GM23338 (cell line): Measurements from ENCODE around the gene DNAI1. TPM values are rescaled to one million over a fixed set of nuclear protein-coding genes. Genes with fewer than 3 reads are reported as not detected.

ENCODE experiments used
- ATAC-seq: fragments of 200-7000 bp; cut with Tn5 transposase; 3 replicates; pipeline ENCODE4 v1.9.1; 2020
- DNase-seq: peaks from one replicate; pipeline ENCODE4 v3.0.0-alpha.2; 2015; ENCODE audit warnings: low spot score
- H2AFZ ChIP-seq: fragments of 200-600 bp; sonication (generic); 2 replicates; pipeline ENCODE4 v1.8.0; 2016; ENCODE audit warnings: antibody characterized with exemption, mild to moderate bottlenecking, moderate library complexity
- H3F3A ChIP-seq: fragments of 200-600 bp; sonication (generic); replicated peaks from 2 replicates; pipeline ENCODE4 v1.8.0; 2017; ENCODE audit warnings: antibody characterized with exemption, mixed run types, low read depth
- H3K27ac ChIP-seq: fragments of 200-600 bp; sonication (generic); 2 replicates; pipeline ENCODE4 v1.6.1; 2016; ENCODE audit warnings: low read depth
- H3K27me3 ChIP-seq: fragments of 200-600 bp; sonication (generic); 2 replicates; pipeline ENCODE4 v1.8.0; 2016; ENCODE audit warnings: mild to moderate bottlenecking, mixed run types, moderate library complexity; ENCODE audit not compliant: insufficient read depth
- H3K36me3 ChIP-seq: fragments of 200-600 bp; sonication (generic); 2 replicates; pipeline ENCODE4 v1.8.0; 2016; ENCODE audit warnings: mild to moderate bottlenecking; ENCODE audit not compliant: insufficient read depth
- H3K4me1 ChIP-seq: fragments of 200-600 bp; sonication (generic); 2 replicates; pipeline ENCODE4 v1.8.0; 2016; ENCODE audit warnings: mild to moderate bottlenecking, moderate library complexity; ENCODE audit not compliant: insufficient read depth
- H3K4me2 ChIP-seq: fragments of 200-600 bp; sonication (generic); 2 replicates; pipeline ENCODE4 v1.7.1; 2017; ENCODE audit warnings: mixed run types
- H3K4me3 ChIP-seq: fragments of 200-600 bp; sonication (generic); 2 replicates; pipeline ENCODE4 v1.6.1; 2016; ENCODE audit warnings: mixed run types
- H3K79me2 ChIP-seq: fragments of 200-600 bp; sonication (generic); replicated peaks from 2 replicates; pipeline ENCODE4 v1.8.0; 2017; ENCODE audit warnings: mild to moderate bottlenecking; ENCODE audit not compliant: insufficient read depth
- H3K9me2 ChIP-seq: fragments of 200-600 bp; sonication (generic); 2 replicates; pipeline ENCODE4 v1.8.0; 2017; ENCODE audit not compliant: insufficient read depth
- H4K20me1 ChIP-seq: fragments of 200-600 bp; sonication (generic); replicated peaks from 2 replicates; pipeline ENCODE4 v1.8.0; 2017; ENCODE audit warnings: mild to moderate bottlenecking; ENCODE audit not compliant: insufficient read depth
- H3K27ac Mint-ChIP-seq: 2 replicates; pipeline ENCODE4 v1.8.0; 2020; ENCODE audit warnings: inconsistent platforms, mild to moderate bottlenecking, moderate library complexity, mixed read lengths
- H3K27me3 Mint-ChIP-seq: 3 replicates; pipeline ENCODE4 v1.8.0; 2022; ENCODE audit warnings: low read depth, mild to moderate bottlenecking, moderate library complexity, mixed read lengths, inconsistent platforms; ENCODE audit not compliant: insufficient read depth, poor library complexity
- H3K36me3 Mint-ChIP-seq: 3 replicates; pipeline ENCODE4 v1.8.0; 2021; ENCODE audit warnings: low read depth, mild to moderate bottlenecking, inconsistent platforms, moderate library complexity, mixed read lengths
- H3K4me1 Mint-ChIP-seq: 3 replicates; pipeline ENCODE4 v1.8.0; 2020; ENCODE audit warnings: mild to moderate bottlenecking, inconsistent platforms, mixed read lengths
- H3K4me3 Mint-ChIP-seq: 3 replicates; pipeline ENCODE4 v1.8.0; 2021; ENCODE audit warnings: moderate library complexity, mild to moderate bottlenecking, inconsistent platforms, mixed read lengths
- H3K9me3 Mint-ChIP-seq: 3 replicates; pipeline ENCODE4 v1.8.0; 2020; ENCODE audit warnings: moderate library complexity, mild to moderate bottlenecking, inconsistent platforms, mixed read lengths
- CREB1 ChIP-seq: fragments of 250-450 bp; sonication (Bioruptor Pico); IDR thresholded peaks from 2 replicates; pipeline ENCODE4 v1.5.0; 2020; ENCODE audit warnings: low read depth, mild to moderate bottlenecking, moderate library complexity
- EZH2 ChIP-seq: fragments of 200-600 bp; sonication (generic); IDR thresholded peaks from one replicate; pipeline ENCODE4 v1.8.0; 2017; ENCODE audit warnings: antibody characterized with exemption, mild to moderate bottlenecking, low read depth; ENCODE audit not compliant: unreplicated experiment
- EZH2phosphoT487 ChIP-seq: fragments of 200-600 bp; sonication (generic); IDR thresholded peaks from one replicate; pipeline ENCODE4 v1.8.1; 2018; ENCODE audit warnings: antibody characterized with exemption; ENCODE audit not compliant: unreplicated experiment
- JUNB ChIP-seq: IDR thresholded peaks from one replicate; pipeline ENCODE4 v1.6.1; 2016; ENCODE audit warnings: antibody characterized with exemption; ENCODE audit not compliant: unreplicated experiment
- NANOG ChIP-seq: IDR thresholded peaks from 2 replicates; pipeline ENCODE4 v1.6.1; 2016; ENCODE audit warnings: antibody characterized with exemption, borderline replicate concordance
- POLR2AphosphoS5 ChIP-seq: IDR thresholded peaks from 2 replicates; pipeline ENCODE4 v1.6.1; 2016; ENCODE audit warnings: antibody characterized with exemption, low read depth
- STAT1 ChIP-seq: IDR thresholded peaks from one replicate; pipeline ENCODE4 v1.6.1; 2016; ENCODE audit warnings: antibody characterized with exemption; ENCODE audit not compliant: unreplicated experiment
- ZNF114 ChIP-seq: fragments of 250-450 bp; sonication (Bioruptor Pico); IDR thresholded peaks from 2 replicates; pipeline ENCODE4 v1.5.0; 2020; ENCODE audit warnings: mild to moderate bottlenecking, moderate library complexity
- ZNF331 ChIP-seq: fragments of 250-450 bp; sonication (Bioruptor Pico); IDR thresholded peaks from 2 replicates; pipeline ENCODE4 v1.5.0; 2020; ENCODE audit warnings: low read depth, mild to moderate bottlenecking, moderate library complexity
- polyA plus RNA-seq: library from polyadenylated mRNA; unstranded; fragments of >200 nt; fragmentation: Nextera tagmentation; extraction: Ambion mirVana; gene quantifications from 2 replicates; pipeline ENCODE4 v1.2.1, GENCODE V29; 2016
- total RNA-seq: library from RNA; depleted of rRNA; stranded (reverse); fragments of >200 nt; shearing (Covaris generic); gene quantifications from 2 replicates; pipeline ENCODE4 v1.2.3, GENCODE V29; 2014
- TF ChIP-seq, protein P1 (sequence below): fragments of 250-450 bp; sonication (Bioruptor Pico); IDR thresholded peaks from 2 replicates; pipeline ENCODE4 v1.5.0; 2020; ENCODE audit warnings: mild to moderate bottlenecking, moderate library complexity
- TF ChIP-seq, protein P2 (sequence below), 2 experiments: fragments of 200-600 bp in 1 of 2; sonication (generic) in 1 of 2; conservative IDR thresholded peaks; 2 replicates each; pipeline versions ENCODE4 v1.5.1 to v1.6.1; 2016 to 2017; ENCODE audit warnings: antibody characterized with exemption in 2 of 2, low read depth in 2 of 2, mild to moderate bottlenecking in 2 of 2, moderate library complexity in 1 of 2
- TF ChIP-seq, protein P3 (sequence below): IDR thresholded peaks from one replicate; pipeline ENCODE4 v1.6.1; 2018; ENCODE audit warnings: antibody characterized with exemption; ENCODE audit not compliant: unreplicated experiment
- TF ChIP-seq, protein P4 (sequence below): IDR thresholded peaks from 2 replicates; pipeline ENCODE4 v1.6.1; 2016; ENCODE audit warnings: antibody characterized with exemption

Gene DNAI1
- total and polyA plus RNA-seq, 2 experiments from 2014 or later, result 1.0 to 1.1 TPM

DNA sequence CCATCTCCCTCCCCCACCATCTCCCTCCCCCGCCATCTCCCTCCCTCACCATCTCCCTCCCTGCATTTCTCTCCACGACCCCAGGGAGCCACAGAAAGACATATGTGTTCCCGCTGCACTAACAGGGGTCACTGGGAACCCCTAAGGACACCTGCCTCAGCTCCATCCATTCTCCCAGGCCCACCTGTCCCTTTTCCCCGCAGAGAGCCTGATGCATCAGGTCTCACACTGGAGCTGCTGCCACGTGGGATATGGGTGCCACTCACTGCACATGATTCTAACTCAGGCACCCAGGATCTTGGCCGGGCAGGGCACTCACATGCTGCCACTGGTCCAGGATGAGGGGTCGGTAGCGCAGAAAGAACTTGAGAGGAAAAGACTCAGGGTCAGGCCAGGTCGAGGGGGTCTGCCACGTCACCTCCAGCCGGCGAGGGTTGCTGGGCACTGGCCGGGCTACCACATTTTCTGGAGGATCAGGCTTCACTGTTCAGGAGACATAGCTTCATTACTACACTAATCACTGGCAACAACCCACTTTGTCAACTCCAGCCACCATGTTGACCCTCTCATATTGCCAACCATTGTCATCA is 97.4 kb downstream of the DNAI1 start (continued):
- no peak for TF ChIP-seq ZNF331 (CRISPR knock-in tag)

DNA sequence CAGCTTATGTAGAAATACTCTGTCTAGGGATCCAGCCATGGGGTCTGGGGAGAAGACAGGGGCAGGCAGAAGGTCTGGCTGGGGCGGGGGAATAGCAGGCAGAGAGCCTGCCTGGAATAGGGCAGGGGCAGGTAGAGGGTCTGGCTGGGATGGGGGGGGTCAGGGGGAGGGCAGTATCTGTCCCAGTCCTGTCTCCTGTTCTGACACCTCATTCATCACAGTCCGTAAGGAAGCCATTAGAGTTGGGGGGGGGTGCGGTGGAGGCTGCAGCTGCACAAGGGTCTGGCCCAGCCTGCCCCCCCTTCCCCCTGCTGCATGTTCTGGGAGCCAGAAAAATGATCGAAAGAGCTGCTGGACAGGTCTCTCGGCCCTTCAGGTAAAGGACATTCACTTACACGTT is 98.3 kb downstream of the DNAI1 start:
- Histone ChIP-seq H3K4me1 (peaks cover 29% of the 10 kb centered on the region), H3K9me2 (no peaks in the 10 kb centered on the region), H3K79me2 (no peaks in the 10 kb centered on the region), H3K36me3 (no peaks in the 10 kb centered on the region), H3K4me3 (no peak overlapping the region), H2AFZ (no peak overlapping the region), H3K4me2 (no peak overlapping the region), H3F3A (no peaks in the 10 kb centered on the region), H3K27ac (no peak overlapping the region), H4K20me1 (no peaks in the 10 kb centered on the region), H3K27me3 (no peaks in the 10 kb centered on the region)
- H3K4me3 Mint-ChIP-seq, result no peak overlapping the region
- H3K27me3 Mint-ChIP-seq, result peaks cover 21% of the 10 kb centered on the region
- no peaks in the 10 kb centered on the region for H3K9me3 Mint-ChIP-seq
- DNase-seq (no peak), ATAC-seq (no peak)
- peaks cover 42% of the 10 kb centered on the region for H3K4me1 Mint-ChIP-seq
- no peak overlapping the region for H3K27ac Mint-ChIP-seq
- H3K36me3 Mint-ChIP-seq, result no peaks in the 10 kb centered on the region
- no peak for TF ChIP-seq CREB1
- no peak for TF ChIP-seq ZNF331 (CRISPR knock-in tag)
- no peak for TF ChIP-seq NANOG
- TF ChIP-seq POLR2AphosphoS5, result no peak
- TF ChIP-seq, protein P1, sequence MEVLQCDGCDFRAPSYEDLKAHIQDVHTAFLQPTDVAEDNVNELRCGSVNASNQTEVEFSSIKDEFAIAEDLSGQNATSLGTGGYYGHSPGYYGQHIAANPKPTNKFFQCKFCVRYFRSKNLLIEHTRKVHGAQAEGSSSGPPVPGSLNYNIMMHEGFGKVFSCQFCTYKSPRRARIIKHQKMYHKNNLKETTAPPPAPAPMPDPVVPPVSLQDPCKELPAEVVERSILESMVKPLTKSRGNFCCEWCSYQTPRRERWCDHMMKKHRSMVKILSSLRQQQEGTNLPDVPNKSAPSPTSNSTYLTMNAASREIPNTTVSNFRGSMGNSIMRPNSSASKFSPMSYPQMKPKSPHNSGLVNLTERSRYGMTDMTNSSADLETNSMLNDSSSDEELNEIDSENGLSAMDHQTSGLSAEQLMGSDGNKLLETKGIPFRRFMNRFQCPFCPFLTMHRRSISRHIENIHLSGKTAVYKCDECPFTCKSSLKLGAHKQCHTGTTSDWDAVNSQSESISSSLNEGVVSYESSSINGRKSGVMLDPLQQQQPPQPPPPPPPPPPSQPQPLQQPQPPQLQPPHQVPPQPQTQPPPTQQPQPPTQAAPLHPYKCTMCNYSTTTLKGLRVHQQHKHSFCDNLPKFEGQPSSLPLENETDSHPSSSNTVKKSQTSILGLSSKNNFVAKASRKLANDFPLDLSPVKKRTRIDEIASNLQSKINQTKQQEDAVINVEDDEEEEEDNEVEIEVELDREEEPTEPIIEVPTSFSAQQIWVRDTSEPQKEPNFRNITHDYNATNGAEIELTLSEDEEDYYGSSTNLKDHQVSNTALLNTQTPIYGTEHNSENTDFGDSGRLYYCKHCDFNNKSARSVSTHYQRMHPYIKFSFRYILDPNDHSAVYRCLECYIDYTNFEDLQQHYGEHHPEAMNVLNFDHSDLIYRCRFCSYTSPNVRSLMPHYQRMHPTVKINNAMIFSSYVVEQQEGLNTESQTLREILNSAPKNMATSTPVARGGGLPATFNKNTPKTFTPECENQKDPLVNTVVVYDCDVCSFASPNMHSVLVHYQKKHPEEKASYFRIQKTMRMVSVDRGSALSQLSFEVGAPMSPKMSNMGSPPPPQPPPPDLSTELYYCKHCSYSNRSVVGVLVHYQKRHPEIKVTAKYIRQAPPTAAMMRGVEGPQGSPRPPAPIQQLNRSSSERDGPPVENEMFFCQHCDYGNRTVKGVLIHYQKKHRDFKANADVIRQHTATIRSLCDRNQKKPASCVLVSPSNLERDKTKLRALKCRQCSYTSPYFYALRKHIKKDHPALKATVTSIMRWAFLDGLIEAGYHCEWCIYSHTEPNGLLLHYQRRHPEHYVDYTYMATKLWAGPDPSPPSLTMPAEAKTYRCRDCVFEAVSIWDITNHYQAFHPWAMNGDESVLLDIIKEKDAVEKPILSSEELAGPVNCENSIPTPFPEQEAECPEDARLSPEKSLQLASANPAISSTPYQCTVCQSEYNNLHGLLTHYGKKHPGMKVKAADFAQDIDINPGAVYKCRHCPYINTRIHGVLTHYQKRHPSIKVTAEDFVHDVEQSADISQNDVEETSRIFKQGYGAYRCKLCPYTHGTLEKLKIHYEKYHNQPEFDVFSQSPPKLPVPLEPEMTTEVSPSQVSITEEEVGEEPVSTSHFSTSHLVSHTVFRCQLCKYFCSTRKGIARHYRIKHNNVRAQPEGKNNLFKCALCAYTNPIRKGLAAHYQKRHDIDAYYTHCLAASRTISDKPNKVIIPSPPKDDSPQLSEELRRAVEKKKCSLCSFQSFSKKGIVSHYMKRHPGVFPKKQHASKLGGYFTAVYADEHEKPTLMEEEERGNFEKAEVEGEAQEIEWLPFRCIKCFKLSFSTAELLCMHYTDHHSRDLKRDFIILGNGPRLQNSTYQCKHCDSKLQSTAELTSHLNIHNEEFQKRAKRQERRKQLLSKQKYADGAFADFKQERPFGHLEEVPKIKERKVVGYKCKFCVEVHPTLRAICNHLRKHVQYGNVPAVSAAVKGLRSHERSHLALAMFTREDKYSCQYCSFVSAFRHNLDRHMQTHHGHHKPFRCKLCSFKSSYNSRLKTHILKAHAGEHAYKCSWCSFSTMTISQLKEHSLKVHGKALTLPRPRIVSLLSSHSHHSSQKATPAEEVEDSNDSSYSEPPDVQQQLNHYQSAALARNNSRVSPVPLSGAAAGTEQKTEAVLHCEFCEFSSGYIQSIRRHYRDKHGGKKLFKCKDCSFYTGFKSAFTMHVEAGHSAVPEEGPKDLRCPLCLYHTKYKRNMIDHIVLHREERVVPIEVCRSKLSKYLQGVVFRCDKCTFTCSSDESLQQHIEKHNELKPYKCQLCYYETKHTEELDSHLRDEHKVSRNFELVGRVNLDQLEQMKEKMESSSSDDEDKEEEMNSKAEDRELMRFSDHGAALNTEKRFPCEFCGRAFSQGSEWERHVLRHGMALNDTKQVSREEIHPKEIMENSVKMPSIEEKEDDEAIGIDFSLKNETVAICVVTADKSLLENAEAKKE (CRISPR knock-in tag), result no peak
- no peak for TF ChIP-seq EZH2phosphoT487
- TF ChIP-seq JUNB, result no peak
- TF ChIP-seq, protein P2, sequence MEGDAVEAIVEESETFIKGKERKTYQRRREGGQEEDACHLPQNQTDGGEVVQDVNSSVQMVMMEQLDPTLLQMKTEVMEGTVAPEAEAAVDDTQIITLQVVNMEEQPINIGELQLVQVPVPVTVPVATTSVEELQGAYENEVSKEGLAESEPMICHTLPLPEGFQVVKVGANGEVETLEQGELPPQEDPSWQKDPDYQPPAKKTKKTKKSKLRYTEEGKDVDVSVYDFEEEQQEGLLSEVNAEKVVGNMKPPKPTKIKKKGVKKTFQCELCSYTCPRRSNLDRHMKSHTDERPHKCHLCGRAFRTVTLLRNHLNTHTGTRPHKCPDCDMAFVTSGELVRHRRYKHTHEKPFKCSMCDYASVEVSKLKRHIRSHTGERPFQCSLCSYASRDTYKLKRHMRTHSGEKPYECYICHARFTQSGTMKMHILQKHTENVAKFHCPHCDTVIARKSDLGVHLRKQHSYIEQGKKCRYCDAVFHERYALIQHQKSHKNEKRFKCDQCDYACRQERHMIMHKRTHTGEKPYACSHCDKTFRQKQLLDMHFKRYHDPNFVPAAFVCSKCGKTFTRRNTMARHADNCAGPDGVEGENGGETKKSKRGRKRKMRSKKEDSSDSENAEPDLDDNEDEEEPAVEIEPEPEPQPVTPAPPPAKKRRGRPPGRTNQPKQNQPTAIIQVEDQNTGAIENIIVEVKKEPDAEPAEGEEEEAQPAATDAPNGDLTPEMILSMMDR (conservative IDR thresholded peaks at IDR 0.05; ENCODE audit: low read depth in 2 of 2), result no peak
- TF ChIP-seq ZNF114, result no peak
- TF ChIP-seq, protein P3, sequence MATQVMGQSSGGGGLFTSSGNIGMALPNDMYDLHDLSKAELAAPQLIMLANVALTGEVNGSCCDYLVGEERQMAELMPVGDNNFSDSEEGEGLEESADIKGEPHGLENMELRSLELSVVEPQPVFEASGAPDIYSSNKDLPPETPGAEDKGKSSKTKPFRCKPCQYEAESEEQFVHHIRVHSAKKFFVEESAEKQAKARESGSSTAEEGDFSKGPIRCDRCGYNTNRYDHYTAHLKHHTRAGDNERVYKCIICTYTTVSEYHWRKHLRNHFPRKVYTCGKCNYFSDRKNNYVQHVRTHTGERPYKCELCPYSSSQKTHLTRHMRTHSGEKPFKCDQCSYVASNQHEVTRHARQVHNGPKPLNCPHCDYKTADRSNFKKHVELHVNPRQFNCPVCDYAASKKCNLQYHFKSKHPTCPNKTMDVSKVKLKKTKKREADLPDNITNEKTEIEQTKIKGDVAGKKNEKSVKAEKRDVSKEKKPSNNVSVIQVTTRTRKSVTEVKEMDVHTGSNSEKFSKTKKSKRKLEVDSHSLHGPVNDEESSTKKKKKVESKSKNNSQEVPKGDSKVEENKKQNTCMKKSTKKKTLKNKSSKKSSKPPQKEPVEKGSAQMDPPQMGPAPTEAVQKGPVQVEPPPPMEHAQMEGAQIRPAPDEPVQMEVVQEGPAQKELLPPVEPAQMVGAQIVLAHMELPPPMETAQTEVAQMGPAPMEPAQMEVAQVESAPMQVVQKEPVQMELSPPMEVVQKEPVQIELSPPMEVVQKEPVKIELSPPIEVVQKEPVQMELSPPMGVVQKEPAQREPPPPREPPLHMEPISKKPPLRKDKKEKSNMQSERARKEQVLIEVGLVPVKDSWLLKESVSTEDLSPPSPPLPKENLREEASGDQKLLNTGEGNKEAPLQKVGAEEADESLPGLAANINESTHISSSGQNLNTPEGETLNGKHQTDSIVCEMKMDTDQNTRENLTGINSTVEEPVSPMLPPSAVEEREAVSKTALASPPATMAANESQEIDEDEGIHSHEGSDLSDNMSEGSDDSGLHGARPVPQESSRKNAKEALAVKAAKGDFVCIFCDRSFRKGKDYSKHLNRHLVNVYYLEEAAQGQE, result no peak
- TF ChIP-seq, protein P4, sequence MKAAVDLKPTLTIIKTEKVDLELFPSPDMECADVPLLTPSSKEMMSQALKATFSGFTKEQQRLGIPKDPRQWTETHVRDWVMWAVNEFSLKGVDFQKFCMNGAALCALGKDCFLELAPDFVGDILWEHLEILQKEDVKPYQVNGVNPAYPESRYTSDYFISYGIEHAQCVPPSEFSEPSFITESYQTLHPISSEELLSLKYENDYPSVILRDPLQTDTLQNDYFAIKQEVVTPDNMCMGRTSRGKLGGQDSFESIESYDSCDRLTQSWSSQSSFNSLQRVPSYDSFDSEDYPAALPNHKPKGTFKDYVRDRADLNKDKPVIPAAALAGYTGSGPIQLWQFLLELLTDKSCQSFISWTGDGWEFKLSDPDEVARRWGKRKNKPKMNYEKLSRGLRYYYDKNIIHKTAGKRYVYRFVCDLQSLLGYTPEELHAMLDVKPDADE, result no peak
- TF ChIP-seq STAT1, result no peak
- no peak for TF ChIP-seq EZH2
